HCT116 (cell line): Measurements from ENCODE around the gene RHBDD3. TPM values are rescaled to one million over a fixed set of nuclear protein-coding genes. Genes with fewer than 3 reads are reported as not detected.

Experiments used
- ATAC-seq: fragments of 200-7000 bp; cut with Tn5 transposase; 2 replicates; pipeline ENCODE4 v1.9.1; 2020; ENCODE audit warnings: mild to moderate bottlenecking, moderate library complexity
- BruUV-seq: library from RNA; stranded (reverse); fragments of 400-500 nt; replicated peaks from 2 replicates; lab custom pipeline; 2021; lab: Mats Ljungman, UMichigan
- CTCF ChIA-PET: fragments of 300-600 bp; sonication (Branson Sonifier 250); formaldehyde crosslinking; loops from one replicate; lab custom pipeline; 2021; ENCODE audit warnings: antibody characterized with exemption; lab: Charles Lee
- POLR2A ChIA-PET: fragments of 300-600, 350-600 bp; sonication (Branson Sonifier 250); formaldehyde crosslinking; loops from one replicate; lab custom pipeline; 2021; ENCODE audit warnings: antibody characterized with exemption; lab: Charles Lee
- RAD21 ChIA-PET, 2 experiments: fragments of 300-600 bp; sonication (Branson Sonifier 250); formaldehyde crosslinking; loops; one replicate each; lab custom pipeline; 2023; ENCODE audit warnings: low total read pairs in 2 of 2; ENCODE audit not compliant: uncharacterized antibody in 2 of 2, unreplicated experiment in 2 of 2, low non-redundant PET in 1 of 2; lab: Charles Lee
- DNase-seq: peaks from one replicate; pipeline ENCODE4 v3.0.0-alpha.2; 2010; ENCODE audit warnings: low read depth, low spot score
- H2AFZ ChIP-seq: fragments of 200-600 bp; shearing (Covaris generic), sonication (generic); 2 replicates; pipeline ENCODE4 v1.6.1; 2017; ENCODE audit warnings: low read depth, mixed run types, mixed read lengths, antibody characterized with exemption, low read length; ENCODE audit not compliant: poor library complexity, severe bottlenecking
- H3K27ac ChIP-seq: 2 replicates; pipeline ENCODE4 v1.5.1; 2012; ENCODE audit warnings: low read depth, low read length
- H3K27me3 ChIP-seq: fragments of 200-600 bp; sonication (generic); 2 replicates; pipeline ENCODE4 v1.6.1; 2016; ENCODE audit warnings: mixed run types, low read length, mixed read lengths; ENCODE audit not compliant: insufficient read depth
- H3K36me3 ChIP-seq, 2 experiments: fragments of 200-500 bp in 1 of 2; fragments of 200-600 bp in 1 of 2; sonication (Bioruptor generic) in 1 of 2; sonication (generic) in 1 of 2; 2 replicates each; pipeline versions ENCODE4 v1.5.1 to v1.6.1; 2014 to 2016; ENCODE audit warnings: low read length in 2 of 2, inconsistent platforms in 1 of 2, mixed read lengths in 1 of 2, mixed run types in 1 of 2; ENCODE audit not compliant: insufficient read depth in 2 of 2, control insufficient read depth in 1 of 2
- H3K4me1 ChIP-seq, 2 experiments: fragments of 200-600 bp in 1 of 2; sonication (generic) in 1 of 2; 2 replicates each; pipeline versions ENCODE4 v1.5.1 to v1.6.1; 2012 to 2017; ENCODE audit warnings: low read length in 2 of 2, inconsistent platforms in 1 of 2, mild to moderate bottlenecking in 1 of 2, mixed read lengths in 1 of 2, mixed run types in 1 of 2, moderate library complexity in 1 of 2; ENCODE audit not compliant: insufficient read depth in 2 of 2, control insufficient read depth in 1 of 2
- H3K4me2 ChIP-seq: fragments of 200-600 bp; sonication (generic); 2 replicates; pipeline ENCODE4 v1.6.1; 2017; ENCODE audit warnings: mixed run types, low read length, mixed read lengths
- H3K4me3 ChIP-seq, 2 experiments: fragments of 200-600 bp in 1 of 2; sonication (generic) in 1 of 2; replicated peaks in 1 of 2; 2 replicates each; pipeline ENCODE4 v1.5.1; 2011 to 2016; ENCODE audit warnings: low read length in 2 of 2, control low read depth in 1 of 2, low read depth in 1 of 2, mild to moderate bottlenecking in 1 of 2, mixed read lengths in 1 of 2, mixed run types in 1 of 2
- H3K79me2 ChIP-seq: fragments of 200-600 bp; sonication (generic); 2 replicates; pipeline ENCODE4 v1.6.1; 2017; ENCODE audit warnings: mild to moderate bottlenecking, mixed run types, low read length, moderate library complexity, mixed read lengths; ENCODE audit not compliant: insufficient read depth
- H3K9ac ChIP-seq: fragments of 200-600 bp; sonication (generic); 2 replicates; pipeline ENCODE4 v1.6.1; 2016; ENCODE audit warnings: low read length, mixed read lengths
- H3K9me2 ChIP-seq: fragments of 200-600 bp; sonication (generic), shearing (Covaris generic); 2 replicates; pipeline ENCODE4 v1.6.1; 2017; ENCODE audit warnings: mixed run types, mild to moderate bottlenecking, moderate library complexity; ENCODE audit not compliant: insufficient read depth
- H3K9me3 ChIP-seq, 2 experiments: fragments of 200-500 bp in 1 of 2; fragments of 200-600 bp in 1 of 2; sonication (Bioruptor generic) in 1 of 2; sonication (generic) in 1 of 2; 2 replicates each; pipeline ENCODE4 v1.6.1; 2014 to 2017; ENCODE audit warnings: low read length in 2 of 2, mixed read lengths in 2 of 2, inconsistent platforms in 1 of 2, low read depth in 1 of 2, mild to moderate bottlenecking in 1 of 2, mixed run types in 1 of 2, moderate library complexity in 1 of 2; ENCODE audit not compliant: control insufficient read depth in 1 of 2, insufficient read depth in 1 of 2
- H4K20me1 ChIP-seq: fragments of 200-600 bp; sonication (generic), shearing (Covaris generic); 2 replicates; pipeline ENCODE4 v1.6.1; 2017; ENCODE audit warnings: mixed run types, mild to moderate bottlenecking, moderate library complexity; ENCODE audit not compliant: insufficient read depth
- CBX3 ChIP-seq: IDR thresholded peaks from 2 replicates; pipeline ENCODE4 v1.6.1; 2012; ENCODE audit warnings: low read depth
- EZH2 ChIP-seq: fragments of 200-600 bp; sonication (generic); IDR thresholded peaks from 2 replicates; pipeline ENCODE4 v1.6.1; 2017; ENCODE audit warnings: antibody characterized with exemption, mixed run types
- FOSL1 ChIP-seq: IDR thresholded peaks from 2 replicates; pipeline ENCODE4 v1.6.1; 2012; ENCODE audit warnings: low read depth
- POLR2A ChIP-seq: IDR thresholded peaks from 2 replicates; pipeline ENCODE4 v1.7.0; 2011; ENCODE audit warnings: borderline replicate concordance; ENCODE audit not compliant: insufficient read depth, insufficient read length; ENCODE audit errors: extremely low read depth
- POLR2AphosphoS5 ChIP-seq: IDR thresholded peaks from 2 replicates; pipeline ENCODE4 v1.6.1; 2011; ENCODE audit warnings: mild to moderate bottlenecking, low read depth, low read length, moderate library complexity
- SRF ChIP-seq: IDR thresholded peaks from 2 replicates; pipeline ENCODE4 v1.6.1; 2012; ENCODE audit warnings: low read depth
- ZFX ChIP-seq: fragments of 450-650 bp; IDR thresholded peaks from 2 replicates; pipeline ENCODE4 v1.6.1; 2017
- intact Hi-C: fragments of 100-400 bp; cut with micrococcal nuclease; formaldehyde crosslinking; loops from 2 replicates; pipeline ENCODE4 v1.10.0; 2022
- total RNA-seq: library from RNA; stranded (reverse); gene quantifications from one replicate; pipeline ENCODE4 v1.2.1, GENCODE V29; 2021; ENCODE audit not compliant: unreplicated experiment
- TF ChIP-seq, protein P1 (sequence below): IDR thresholded peaks from 2 replicates; pipeline ENCODE4 v1.6.1; 2012

RHBDD3 gene
- total RNA-seq, 1 experiment from 2014 or later, result 30.2 TPM

DNA sequence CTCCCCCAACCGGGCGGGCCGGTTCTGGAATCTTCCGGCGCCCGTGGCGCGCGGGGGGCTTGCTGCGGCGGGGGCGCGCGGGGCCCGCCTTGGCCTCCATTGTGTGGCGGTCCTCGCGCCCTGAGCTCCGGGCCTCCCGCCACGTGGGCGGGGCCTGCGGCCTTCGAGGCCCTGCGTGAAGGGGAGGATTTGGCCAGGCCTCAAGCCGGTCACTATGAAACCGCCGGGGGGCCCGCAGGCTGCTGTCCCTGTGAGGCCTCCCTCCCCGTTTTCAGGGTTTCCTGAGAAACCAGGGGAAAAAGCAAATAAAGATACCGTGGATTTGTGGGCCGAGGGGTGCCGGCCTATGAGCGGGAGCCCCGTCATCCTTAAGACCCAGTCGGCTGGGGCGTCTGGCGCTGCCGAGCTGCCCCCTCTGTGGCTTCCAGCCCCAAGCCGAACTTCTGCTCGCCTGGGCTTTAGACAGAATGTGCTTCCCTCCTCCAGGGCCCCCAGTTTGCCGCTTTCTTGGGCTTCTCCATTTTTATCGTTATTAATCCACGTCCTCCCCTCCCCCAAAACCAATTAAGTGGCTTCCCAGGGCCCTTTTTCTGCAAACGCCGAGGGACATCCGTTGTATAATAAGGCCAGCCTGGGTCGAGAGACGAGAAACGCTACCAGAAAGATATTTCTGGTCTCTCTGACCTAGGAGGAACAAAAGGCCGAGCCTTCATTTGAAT, 889 bp upstream of the RHBDD3 start:
- peaks cover 47% of the 10 kb centered on the region; the same call in 1 of the 2 replicates for H4K20me1 ChIP-seq
- RAD21 ChIA-PET, result no interaction called here
- intact Hi-C loops, result no loop called here
- peaks cover 15 to 31% of the 10 kb centered on the region in 2 experiments for H3K4me1 ChIP-seq
- H3K9me3 ChIP-seq, result no peaks in the 10 kb centered on the region
- H3K9ac ChIP-seq, result peak overlapping the region; percentile 99
- peak overlapping the region; percentile 58 to 91 for H3K4me3 ChIP-seq
- CTCF ChIA-PET, result no interaction called here
- H2AFZ ChIP-seq, result no peak overlapping the region
- H3K27me3 ChIP-seq, result no peaks in the 10 kb centered on the region
- ATAC-seq, result peak; percentile 52
- no peak for TF ChIP-seq FOSL1
- TF ChIP-seq CBX3, result no peak
- TF ChIP-seq, protein P1, sequence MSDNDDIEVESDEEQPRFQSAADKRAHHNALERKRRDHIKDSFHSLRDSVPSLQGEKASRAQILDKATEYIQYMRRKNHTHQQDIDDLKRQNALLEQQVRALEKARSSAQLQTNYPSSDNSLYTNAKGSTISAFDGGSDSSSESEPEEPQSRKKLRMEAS, result 0 out of 2 replicates have a peak, but pooled peaks have one; percentile 9
- TF ChIP-seq POLR2AphosphoS5, result peak; percentile 39; the same call in 1 of the 2 replicates
- no peak for TF ChIP-seq EZH2
- TF ChIP-seq ZFX, result peak; percentile 96
- no peak for TF ChIP-seq SRF
- H3K27ac ChIP-seq, result peak overlapping the region; percentile 91
- peaks cover 43 to 67% of the 10 kb centered on the region in 2 experiments for H3K36me3 ChIP-seq
- peak overlapping the region; percentile 100 for H3K4me2 ChIP-seq
- H3K79me2 ChIP-seq, result peaks cover 85% of the 10 kb centered on the region
- no TSS peak for BruUV-seq
- peak; percentile 1 for DNase-seq
- POLR2A ChIA-PET, result no interaction called here
- H3K9me2 ChIP-seq, result no peaks in the 10 kb centered on the region

DNA sequence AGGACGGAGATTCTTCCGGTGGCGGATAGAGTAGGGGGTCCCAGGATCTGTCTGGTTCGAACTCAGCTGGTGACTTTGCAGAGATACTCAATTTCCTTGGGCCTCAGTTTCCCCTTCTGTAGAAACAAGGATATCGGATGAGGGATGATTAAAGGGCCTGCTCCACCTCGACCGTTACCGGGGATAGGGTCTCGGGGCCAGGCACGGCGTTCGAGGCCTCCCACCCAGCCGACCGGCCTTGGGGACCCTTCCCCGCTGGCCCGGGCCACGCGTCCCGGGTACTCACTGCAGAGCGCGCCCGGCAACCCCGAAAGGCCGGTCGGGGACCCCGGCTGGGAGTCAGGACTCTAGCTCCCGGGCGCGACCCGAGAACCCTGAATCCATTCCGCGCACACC, 321 bp downstream of the RHBDD3 start:
- TF ChIP-seq POLR2A (no peak), ZFX (peak; percentile 58)
- TF ChIP-seq, all 23 proteins: peak for 1
- CTCF ChIA-PET, result no interaction called here
- H2AFZ ChIP-seq, result no peak overlapping the region

More for the DNA sequence above, 321 bp downstream of the RHBDD3 start:
- H3K79me2 ChIP-seq, result peaks cover 73% of the 10 kb centered on the region
- no peaks in the 10 kb centered on the region for H3K9me2 ChIP-seq
- ChIA-PET RAD21 (no interaction called here), POLR2A (no interaction called here)
- DNase-seq, result no peak
- no peaks in the 10 kb centered on the region for H3K9me3 ChIP-seq
- peak overlapping the region; percentile 99 for H3K9ac ChIP-seq
- H3K27me3 ChIP-seq, result no peaks in the 10 kb centered on the region
- no peak for ATAC-seq
- peak overlapping the region; percentile 58 to 91 for H3K4me3 ChIP-seq
- H3K4me2 ChIP-seq, result peak overlapping the region; percentile 100
- peaks cover 36% of the 10 kb centered on the region; the same call in 1 of the 2 replicates for H4K20me1 ChIP-seq
- intact Hi-C loops, result no loop called here
- peak overlapping the region; percentile 91 for H3K27ac ChIP-seq
- H3K36me3 ChIP-seq, result peaks cover 31 to 56% of the 10 kb centered on the region in 2 experiments
- BruUV-seq, result TSS peak; percentile 71
- peaks cover 15 to 31% of the 10 kb centered on the region in 2 experiments for H3K4me1 ChIP-seq
